HG03103 (cell line): ENCODE data around the gene POU3F2.

Experiments
- ATAC-seq: cut with Tn5 transposase; IDR thresholded peaks from one replicate; pipeline ENCODE4 v1.9.1; 2021; ENCODE audit warnings: low read depth; ENCODE audit not compliant: unreplicated experiment

The POU3F2 gene

GRCh38 chr6:98828941-98829411 is 5.4 kb upstream of the POU3F2 start:
- no peak for ATAC-seq

- ATAC-seq: no peak
Observed at GRCh38 chr6:98830146-98830545, 4.2 kb upstream of the POU3F2 start.

GRCh38 chr6:98831057-98831958 is 3.1 kb upstream of the POU3F2 start:
- no peak for ATAC-seq

GRCh38 chr6:98831959-98832283 is 2.5 kb upstream of the POU3F2 start:
- no peak for ATAC-seq

GRCh38 chr6:98832284-98833056 is 1.9 kb upstream of the POU3F2 start:
- no peak for ATAC-seq

- ATAC-seq: no peak
Observed at GRCh38 chr6:98833057-98833306, 1.4 kb upstream of the POU3F2 start.

- no peak for ATAC-seq
Observed at GRCh38 chr6:98833307-98834059, 891 bp upstream of the POU3F2 start.

- no peak for ATAC-seq
Observed at GRCh38 chr6:98835149-98836024, 1.0 kb downstream of the POU3F2 start.

GRCh38 chr6:98836025-98836961 is 1.9 kb downstream of the POU3F2 start:
- no peak for ATAC-seq

- no peak for ATAC-seq
Observed at GRCh38 chr6:98836962-98837944, 2.9 kb downstream of the POU3F2 start.

GRCh38 chr6:98838032-98838431 is 3.7 kb downstream of the POU3F2 start:
- no peak for ATAC-seq

GRCh38 chr6:98838975-98839374 is 4.6 kb downstream of the POU3F2 start:
- ATAC-seq: no peak

GRCh38 chr6:98839781-98840361 is 5.5 kb downstream of the POU3F2 start:
- ATAC-seq: no peak

GRCh38 chr6:98840385-98840784 is 6.0 kb downstream of the POU3F2 start:
- no peak for ATAC-seq

- ATAC-seq: no peak
Observed at GRCh38 chr6:98840996-98841513, 6.7 kb downstream of the POU3F2 start.

GRCh38 chr6:98841621-98842341 is 7.4 kb downstream of the POU3F2 start:
- ATAC-seq: no peak
